HCT116 (cell line): ENCODE results near the gene OCSTAMP. TPM values are rescaled to one million over a fixed set of nuclear protein-coding genes. Genes with fewer than 3 reads are reported as not detected.

ENCODE experiments used
- ATAC-seq: fragments of 200-7000 bp; cut with Tn5 transposase; 2 replicates; pipeline ENCODE4 v1.9.1; 2020; ENCODE audit warnings: mild to moderate bottlenecking, moderate library complexity
- BruUV-seq: library from RNA; stranded (reverse); fragments of 400-500 nt; replicated peaks from 2 replicates; lab custom pipeline; 2021; lab: Mats Ljungman, UMichigan
- CTCF ChIA-PET: fragments of 300-600 bp; sonication (Branson Sonifier 250); formaldehyde crosslinking; loops from one replicate; lab custom pipeline; 2021; ENCODE audit warnings: antibody characterized with exemption; lab: Charles Lee
- POLR2A ChIA-PET: fragments of 300-600, 350-600 bp; sonication (Branson Sonifier 250); formaldehyde crosslinking; loops from one replicate; lab custom pipeline; 2021; ENCODE audit warnings: antibody characterized with exemption; lab: Charles Lee
- RAD21 ChIA-PET, 2 experiments: fragments of 300-600 bp; sonication (Branson Sonifier 250); formaldehyde crosslinking; loops; one replicate each; lab custom pipeline; 2023; ENCODE audit warnings: low total read pairs in 2 of 2; ENCODE audit not compliant: uncharacterized antibody in 2 of 2, unreplicated experiment in 2 of 2, low non-redundant PET in 1 of 2; lab: Charles Lee
- DNase-seq: peaks from one replicate; pipeline ENCODE4 v3.0.0-alpha.2; 2010; ENCODE audit warnings: low read depth, low spot score
- H2AFZ ChIP-seq: fragments of 200-600 bp; shearing (Covaris generic), sonication (generic); 2 replicates; pipeline ENCODE4 v1.6.1; 2017; ENCODE audit warnings: low read depth, mixed run types, mixed read lengths, antibody characterized with exemption, low read length; ENCODE audit not compliant: poor library complexity, severe bottlenecking
- H3K27ac ChIP-seq: 2 replicates; pipeline ENCODE4 v1.5.1; 2012; ENCODE audit warnings: low read depth, low read length
- H3K27me3 ChIP-seq: fragments of 200-600 bp; sonication (generic); 2 replicates; pipeline ENCODE4 v1.6.1; 2016; ENCODE audit warnings: mixed run types, low read length, mixed read lengths; ENCODE audit not compliant: insufficient read depth
- H3K36me3 ChIP-seq, 2 experiments: fragments of 200-500 bp in 1 of 2; fragments of 200-600 bp in 1 of 2; sonication (Bioruptor generic) in 1 of 2; sonication (generic) in 1 of 2; 2 replicates each; pipeline versions ENCODE4 v1.5.1 to v1.6.1; 2014 to 2016; ENCODE audit warnings: low read length in 2 of 2, inconsistent platforms in 1 of 2, mixed read lengths in 1 of 2, mixed run types in 1 of 2; ENCODE audit not compliant: insufficient read depth in 2 of 2, control insufficient read depth in 1 of 2
- H3K4me1 ChIP-seq, 2 experiments: fragments of 200-600 bp in 1 of 2; sonication (generic) in 1 of 2; 2 replicates each; pipeline versions ENCODE4 v1.5.1 to v1.6.1; 2012 to 2017; ENCODE audit warnings: low read length in 2 of 2, inconsistent platforms in 1 of 2, mild to moderate bottlenecking in 1 of 2, mixed read lengths in 1 of 2, mixed run types in 1 of 2, moderate library complexity in 1 of 2; ENCODE audit not compliant: insufficient read depth in 2 of 2, control insufficient read depth in 1 of 2
- H3K4me2 ChIP-seq: fragments of 200-600 bp; sonication (generic); 2 replicates; pipeline ENCODE4 v1.6.1; 2017; ENCODE audit warnings: mixed run types, low read length, mixed read lengths
- H3K4me3 ChIP-seq, 2 experiments: fragments of 200-600 bp in 1 of 2; sonication (generic) in 1 of 2; replicated peaks in 1 of 2; 2 replicates each; pipeline ENCODE4 v1.5.1; 2011 to 2016; ENCODE audit warnings: low read length in 2 of 2, control low read depth in 1 of 2, low read depth in 1 of 2, mild to moderate bottlenecking in 1 of 2, mixed read lengths in 1 of 2, mixed run types in 1 of 2
- H3K79me2 ChIP-seq: fragments of 200-600 bp; sonication (generic); 2 replicates; pipeline ENCODE4 v1.6.1; 2017; ENCODE audit warnings: mild to moderate bottlenecking, mixed run types, low read length, moderate library complexity, mixed read lengths; ENCODE audit not compliant: insufficient read depth
- H3K9ac ChIP-seq: fragments of 200-600 bp; sonication (generic); 2 replicates; pipeline ENCODE4 v1.6.1; 2016; ENCODE audit warnings: low read length, mixed read lengths
- H3K9me2 ChIP-seq: fragments of 200-600 bp; sonication (generic), shearing (Covaris generic); 2 replicates; pipeline ENCODE4 v1.6.1; 2017; ENCODE audit warnings: mixed run types, mild to moderate bottlenecking, moderate library complexity; ENCODE audit not compliant: insufficient read depth
- H3K9me3 ChIP-seq, 2 experiments: fragments of 200-500 bp in 1 of 2; fragments of 200-600 bp in 1 of 2; sonication (Bioruptor generic) in 1 of 2; sonication (generic) in 1 of 2; 2 replicates each; pipeline ENCODE4 v1.6.1; 2014 to 2017; ENCODE audit warnings: low read length in 2 of 2, mixed read lengths in 2 of 2, inconsistent platforms in 1 of 2, low read depth in 1 of 2, mild to moderate bottlenecking in 1 of 2, mixed run types in 1 of 2, moderate library complexity in 1 of 2; ENCODE audit not compliant: control insufficient read depth in 1 of 2, insufficient read depth in 1 of 2
- H4K20me1 ChIP-seq: fragments of 200-600 bp; sonication (generic), shearing (Covaris generic); 2 replicates; pipeline ENCODE4 v1.6.1; 2017; ENCODE audit warnings: mixed run types, mild to moderate bottlenecking, moderate library complexity; ENCODE audit not compliant: insufficient read depth
- CBX3 ChIP-seq: IDR thresholded peaks from 2 replicates; pipeline ENCODE4 v1.6.1; 2012; ENCODE audit warnings: low read depth
- EZH2 ChIP-seq: fragments of 200-600 bp; sonication (generic); IDR thresholded peaks from 2 replicates; pipeline ENCODE4 v1.6.1; 2017; ENCODE audit warnings: antibody characterized with exemption, mixed run types
- EZH2phosphoT487 ChIP-seq: fragments of 200-600 bp; IDR thresholded peaks from 2 replicates; pipeline ENCODE4 v1.6.1; 2018; ENCODE audit warnings: antibody characterized with exemption, borderline replicate concordance
- JUND ChIP-seq: IDR thresholded peaks from 2 replicates; pipeline ENCODE4 v1.6.1; 2012
- POLR2A ChIP-seq: IDR thresholded peaks from 2 replicates; pipeline ENCODE4 v1.7.0; 2011; ENCODE audit warnings: borderline replicate concordance; ENCODE audit not compliant: insufficient read depth, insufficient read length; ENCODE audit errors: extremely low read depth
- POLR2AphosphoS5 ChIP-seq: IDR thresholded peaks from 2 replicates; pipeline ENCODE4 v1.6.1; 2011; ENCODE audit warnings: mild to moderate bottlenecking, low read depth, low read length, moderate library complexity
- RAD21 ChIP-seq: IDR thresholded peaks from 2 replicates; pipeline ENCODE4 v1.6.1; 2012; ENCODE audit warnings: low read depth, mild to moderate bottlenecking
- SIN3A ChIP-seq: IDR thresholded peaks from 2 replicates; pipeline ENCODE4 v1.6.1; 2012; ENCODE audit warnings: low read depth
- SP1 ChIP-seq: IDR thresholded peaks from 2 replicates; pipeline ENCODE4 v1.6.1; 2012; ENCODE audit warnings: low read depth
- SRF ChIP-seq: IDR thresholded peaks from 2 replicates; pipeline ENCODE4 v1.6.1; 2012; ENCODE audit warnings: low read depth
- TCF7L2 ChIP-seq: IDR thresholded peaks from 2 replicates; pipeline ENCODE4 v1.7.0; 2011; ENCODE audit warnings: borderline replicate concordance, inconsistent platforms; ENCODE audit not compliant: insufficient read depth, insufficient read length; ENCODE audit errors: extremely low read depth
- YY1 ChIP-seq: IDR thresholded peaks from 2 replicates; pipeline ENCODE4 v1.6.1; 2011; ENCODE audit warnings: low read length, low read depth, moderate library complexity, mild to moderate bottlenecking; ENCODE audit not compliant: insufficient replicate concordance; ENCODE audit errors: extremely low read depth
- ZBTB33 ChIP-seq: IDR thresholded peaks from 2 replicates; pipeline ENCODE4 v1.6.1; 2011; ENCODE audit warnings: mild to moderate bottlenecking, low read length, moderate library complexity; ENCODE audit not compliant: insufficient replicate concordance; ENCODE audit errors: extremely low read depth
- ZNF274 ChIP-seq: fragments of 200-500 bp; sonication (Bioruptor generic); IDR thresholded peaks from 2 replicates; pipeline ENCODE4 v1.6.1; 2014; ENCODE audit warnings: mild to moderate bottlenecking, low read depth, low read length, inconsistent platforms
- intact Hi-C: fragments of 100-400 bp; cut with micrococcal nuclease; formaldehyde crosslinking; loops from 2 replicates; pipeline ENCODE4 v1.10.0; 2022
- total RNA-seq: library from RNA; stranded (reverse); gene quantifications from one replicate; pipeline ENCODE4 v1.2.1, GENCODE V29; 2021; ENCODE audit not compliant: unreplicated experiment
- TF ChIP-seq, protein P1 (sequence below), 3 experiments: fragments of 200-600 bp in 1 of 3; sonication (generic) in 1 of 3; IDR thresholded peaks in 2 of 3; conservative IDR thresholded peaks in 1 of 3; 2 replicates each; pipeline ENCODE4 v1.5.1; 2012 to 2017; ENCODE audit warnings: low read depth in 2 of 3, low read length in 2 of 3, antibody characterized with exemption in 1 of 3, borderline replicate concordance in 1 of 3, control low read depth in 1 of 3, mild to moderate bottlenecking in 1 of 3, mixed read lengths in 1 of 3, mixed run types in 1 of 3, moderate library complexity in 1 of 3; ENCODE audit not compliant: insufficient read depth in 1 of 3

The OCSTAMP gene
- total RNA-seq, 1 experiment from 2014 or later = not detected

DNA sequence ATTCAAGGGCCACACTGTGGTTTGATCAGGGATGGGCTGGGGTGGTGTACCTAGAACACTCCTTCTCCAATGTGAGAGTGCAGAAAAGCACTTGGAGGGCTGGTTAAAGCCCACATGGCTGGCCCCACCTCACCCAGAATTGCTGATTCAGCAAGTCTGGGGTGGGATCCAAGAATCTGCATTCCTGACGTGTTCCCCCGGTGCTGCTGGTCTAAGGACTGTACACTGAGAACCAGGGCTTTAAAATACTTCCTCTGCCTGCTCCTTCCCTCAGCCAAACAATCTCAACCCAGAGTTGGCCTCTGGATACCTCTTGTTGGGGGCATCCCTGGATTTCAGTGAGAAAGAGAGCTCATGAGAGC is 13.4 kb upstream of the OCSTAMP start:
- RAD21 ChIA-PET = no interaction called here
- Histone ChIP-seq H3K4me2 (no peak overlapping the region), H3K27ac (no peak overlapping the region), H3K9me2 (no peaks in the 10 kb centered on the region), H3K79me2 (no peaks in the 10 kb centered on the region), H3K4me1 (peaks cover 4 to 11% of the 10 kb centered on the region in 2 experiments; a peak in 2 of 4 replicates), H3K4me3 (no peak overlapping the region), H3K36me3 (no peaks in the 10 kb centered on the region), H4K20me1 (no peaks in the 10 kb centered on the region), H2AFZ (peak overlapping the region; percentile 4), H3K27me3 (no peaks in the 10 kb centered on the region), H3K9ac (no peak overlapping the region)
- CTCF ChIA-PET = interaction anchor here (1.3 kb wide), 1 partner anchor 131 kb away, joined by 3 read pairs; no protein-coding TSS in a partner anchor
- BruUV-seq = no TSS peak
- intact Hi-C loops = loop anchor here (5.0 kb wide), 1 partner anchor 118 kb away; no protein-coding TSS in a partner anchor
- ATAC-seq (no peak), DNase-seq (no peak)
- TF ChIP-seq RAD21 (no peak), CBX3 (no peak), EZH2 (no peak), SIN3A (no peak), POLR2AphosphoS5 (no peak), JUND (no peak), POLR2A (no peak), ZNF274 (no peak), EZH2phosphoT487 (no peak), SRF (no peak), TCF7L2 (no peak), ZBTB33 (no peak), SP1 (no peak), YY1 (no peak)
- TF ChIP-seq, protein P1, sequence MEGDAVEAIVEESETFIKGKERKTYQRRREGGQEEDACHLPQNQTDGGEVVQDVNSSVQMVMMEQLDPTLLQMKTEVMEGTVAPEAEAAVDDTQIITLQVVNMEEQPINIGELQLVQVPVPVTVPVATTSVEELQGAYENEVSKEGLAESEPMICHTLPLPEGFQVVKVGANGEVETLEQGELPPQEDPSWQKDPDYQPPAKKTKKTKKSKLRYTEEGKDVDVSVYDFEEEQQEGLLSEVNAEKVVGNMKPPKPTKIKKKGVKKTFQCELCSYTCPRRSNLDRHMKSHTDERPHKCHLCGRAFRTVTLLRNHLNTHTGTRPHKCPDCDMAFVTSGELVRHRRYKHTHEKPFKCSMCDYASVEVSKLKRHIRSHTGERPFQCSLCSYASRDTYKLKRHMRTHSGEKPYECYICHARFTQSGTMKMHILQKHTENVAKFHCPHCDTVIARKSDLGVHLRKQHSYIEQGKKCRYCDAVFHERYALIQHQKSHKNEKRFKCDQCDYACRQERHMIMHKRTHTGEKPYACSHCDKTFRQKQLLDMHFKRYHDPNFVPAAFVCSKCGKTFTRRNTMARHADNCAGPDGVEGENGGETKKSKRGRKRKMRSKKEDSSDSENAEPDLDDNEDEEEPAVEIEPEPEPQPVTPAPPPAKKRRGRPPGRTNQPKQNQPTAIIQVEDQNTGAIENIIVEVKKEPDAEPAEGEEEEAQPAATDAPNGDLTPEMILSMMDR (IDR thresholded peaks at IDR 0.05 in 2 of 3, conservative IDR thresholded peaks at IDR 0.05 in 1 of 3; ENCODE audit: borderline replicate concordance in 1 of 3, insufficient read depth in 1 of 3, low read depth in 2 of 3, low read length in 2 of 3) = no peak
- TF ChIP-seq, all 23 proteins: peak for 0
- no peaks in the 10 kb centered on the region for H3K9me3 ChIP-seq
- POLR2A ChIA-PET = no interaction called here
